Thyroid gland (tissue), 4 donors: ENCODE data around the gene TSPAN9. TPM values are rescaled to one million over a fixed set of nuclear protein-coding genes. Genes with fewer than 3 reads are reported as not detected.

Experiments
- DNase-seq, 2 donors: peaks; one replicate each; pipeline ENCODE4 v3.0.0-alpha.2; 2019
- H3K27ac ChIP-seq, 3 donors: fragments of 200-600 bp; sonication (generic); 1 replicate in 2 of 3; 2 replicates in 1 of 3; pipeline ENCODE4 v1.5.1; 2016 to 2019; ENCODE audit warnings: mild to moderate bottlenecking in 1 of 3, moderate library complexity in 1 of 3
- H3K27me3 ChIP-seq: fragments of 200-600 bp; sonication (generic); one replicate; pipeline ENCODE4 v1.5.1; 2019
- H3K36me3 ChIP-seq, 2 donors: fragments of 200-600 bp; sonication (generic); one replicate each; pipeline ENCODE4 v1.5.1; 2016 to 2019
- H3K4me1 ChIP-seq, 2 donors: fragments of 200-600 bp; sonication (generic); one replicate each; pipeline ENCODE4 v1.5.1; 2017 to 2019
- H3K4me3 ChIP-seq, 3 donors: fragments of 200-600 bp; sonication (generic); replicated peaks in 1 of 3; 1 replicate in 2 of 3; 2 replicates in 1 of 3; pipeline ENCODE4 v1.5.1; 2016; ENCODE audit warnings: mild to moderate bottlenecking in 1 of 3
- H3K9me3 ChIP-seq: fragments of 200-600 bp; sonication (generic); one replicate; pipeline ENCODE4 v1.5.1; 2017
- CTCF ChIP-seq, 6 experiments: fragments of 200-600 bp in 3 of 6; fragments of 450-650 bp in 3 of 6; sonication (generic) in 3 of 6; IDR thresholded peaks; one replicate each; pipeline ENCODE4 v1.5.1; 2016 to 2019; ENCODE audit warnings: antibody characterized with exemption in 6 of 6, mild to moderate bottlenecking in 2 of 6, inconsistent platforms in 1 of 6, moderate library complexity in 1 of 6
- POLR2A ChIP-seq, 2 donors: fragments of 450-650 bp; IDR thresholded peaks; one replicate each; pipeline ENCODE4 v1.6.1; 2017; ENCODE audit warnings: antibody characterized with exemption in 2 of 2, mild to moderate bottlenecking in 2 of 2, moderate library complexity in 1 of 2
- WGBS, 2 donors: methylation state at CpG; one replicate each; pipeline ENCODE4 v1.1.5; 2017; 5-methylcytosine and 5-hydroxymethylcytosine counted together
- intact Hi-C: fragments of 100-400 bp; cut with DNase I; formaldehyde crosslinking; loops from one replicate; pipeline ENCODE4 v1.15.1; 2023
- total RNA-seq, 4 donors: library from RNA; depleted of rRNA; stranded (reverse); fragments of >200 nt; gene quantifications; one replicate each; pipeline ENCODE4 v1.2.3, GENCODE V29; 2016

Gene TSPAN9
- total RNA-seq, 4 donors from 2014 or later: 26.9 to 47.5 (median 33.2) TPM

- Histone ChIP-seq H3K9me3 (no peaks in the 10 kb centered on the region), H3K27me3 (no peaks in the 10 kb centered on the region), H3K36me3 (no peaks in the 10 kb centered on the region), H3K4me3 (no peak overlapping the region), H3K4me1 (peaks cover 9 to 27% of the 10 kb centered on the region in 2 donors), H3K27ac (no peak overlapping the region)
- 65 to 83% methylated on average over 3 to 10 of the region's 11 CpGs for WGBS, 2 donors
- no peak for TF ChIP-seq CTCF (IDR thresholded peaks at IDR 0.05)
- TF ChIP-seq POLR2A (IDR thresholded peaks at IDR 0.05): no peak
- DNase-seq: no peak
- intact Hi-C loops: no loop called here
These were observed 75.7 kb downstream of the TSPAN9 start for GRCh38 chr12:3152892-3153291.

GRCh38 chr12:3154006-3154405, 76.8 kb downstream of the TSPAN9 start:
- Histone ChIP-seq H3K36me3 (no peaks in the 10 kb centered on the region), H3K27ac (no peak overlapping the region), H3K27me3 (no peaks in the 10 kb centered on the region), H3K9me3 (no peaks in the 10 kb centered on the region), H3K4me1 (peaks cover 9 to 27% of the 10 kb centered on the region in 2 donors), H3K4me3 (no peak overlapping the region)
- intact Hi-C loops: no loop called here
- 93% methylated on average over 5 of the region's 5 CpGs for WGBS, 2 donors
- DNase-seq: no peak
- TF ChIP-seq POLR2A (IDR thresholded peaks at IDR 0.05) (no peak), CTCF (IDR thresholded peaks at IDR 0.05) (no peak)

- Histone ChIP-seq H3K27ac (no peak overlapping the region), H3K27me3 (no peaks in the 10 kb centered on the region), H3K4me3 (no peak overlapping the region), H3K36me3 (no peaks in the 10 kb centered on the region), H3K4me1 (peaks cover 9 to 21% of the 10 kb centered on the region in 2 donors), H3K9me3 (no peaks in the 10 kb centered on the region)
- TF ChIP-seq POLR2A (IDR thresholded peaks at IDR 0.05): no peak
- no peak for TF ChIP-seq CTCF (IDR thresholded peaks at IDR 0.05)
- WGBS, 2 donors: 74 to 76% methylated on average over 15 of the region's 15 CpGs
- no peak for DNase-seq
- intact Hi-C loops: no loop called here
These were observed 78.7 kb downstream of the TSPAN9 start for GRCh38 chr12:3155702-3156370.

GRCh38 chr12:3157581-3158323, 80.6 kb downstream of the TSPAN9 start:
- 90% methylated on average over 17 of the region's 17 CpGs for WGBS, 2 donors
- no peak overlapping the region for H3K27ac ChIP-seq
- intact Hi-C loops: no loop called here

More at GRCh38 chr12:3157581-3158323, 80.6 kb downstream of the TSPAN9 start:
- H3K36me3 ChIP-seq: no peaks in the 10 kb centered on the region
- H3K4me1 ChIP-seq: peaks cover 0 to 2% of the 10 kb centered on the region in 2 donors
- no peaks in the 10 kb centered on the region for H3K9me3 ChIP-seq
- no peaks in the 10 kb centered on the region for H3K27me3 ChIP-seq
- no peak for TF ChIP-seq POLR2A (IDR thresholded peaks at IDR 0.05)
- no peak for TF ChIP-seq CTCF (IDR thresholded peaks at IDR 0.05)
- H3K4me3 ChIP-seq: no peak overlapping the region
- DNase-seq: no peak
